ENCODE data around the gene KLF3. TPM values are rescaled to one million over a fixed set of nuclear protein-coding genes. Genes with fewer than 3 reads are reported as not detected.
"Not testable (repeated sequence)": the region's sequence is repeated elsewhere in the genome, so short reads cannot be mapped to it uniquely, and the experiment has no call there.

Gene KLF3
- total RNA-seq, 1 donor from 2014 or later: 58.0 TPM

- DNase-seq (no peak), ATAC-seq (no peak)
- intact Hi-C loops (cut with DNase I): no loop called here
- Histone ChIP-seq H3K9me3 (no peaks in the 10 kb centered on the region), H3K4me3 (no peak overlapping the region), H3K27ac (no peak overlapping the region), H3K27me3 (ENCODE audit: low read depth) (no peaks in the 10 kb centered on the region), H3K36me3 (no peaks in the 10 kb centered on the region), H3K4me1 (peaks cover 33% of the 10 kb centered on the region)
- no peak for TF ChIP-seq CTCF (IDR thresholded peaks at IDR 0.05)
Measured at GRCh38 chr4:38620065-38620464, 43.9 kb upstream of the KLF3 start.

GRCh38 chr4:38620527-38621027 is 43.4 kb upstream of the KLF3 start:
- Histone ChIP-seq H3K27me3 (ENCODE audit: low read depth) (no peaks in the 10 kb centered on the region), H3K36me3 (no peaks in the 10 kb centered on the region), H3K27ac (no peak overlapping the region), H3K4me1 (peaks cover 33% of the 10 kb centered on the region), H3K4me3 (no peak overlapping the region), H3K9me3 (no peaks in the 10 kb centered on the region)
- DNase-seq (no peak), ATAC-seq (no peak)
- no peak for TF ChIP-seq CTCF (IDR thresholded peaks at IDR 0.05)
- intact Hi-C loops (cut with DNase I): no loop called here

GRCh38 chr4:38621028-38621684 is 42.8 kb upstream of the KLF3 start:
- no peaks in the 10 kb centered on the region for H3K9me3 ChIP-seq
- ATAC-seq (peak; percentile 95 to 97), DNase-seq (no peak)
- no peaks in the 10 kb centered on the region for H3K27me3 ChIP-seq (ENCODE audit: low read depth)
- no peaks in the 10 kb centered on the region for H3K36me3 ChIP-seq
- H3K27ac ChIP-seq: peak overlapping the region; percentile 72
- H3K4me3 ChIP-seq: no peak overlapping the region
- intact Hi-C loops (cut with DNase I): no loop called here
- peaks cover 33% of the 10 kb centered on the region for H3K4me1 ChIP-seq
- TF ChIP-seq CTCF (IDR thresholded peaks at IDR 0.05): no peak

DNA sequence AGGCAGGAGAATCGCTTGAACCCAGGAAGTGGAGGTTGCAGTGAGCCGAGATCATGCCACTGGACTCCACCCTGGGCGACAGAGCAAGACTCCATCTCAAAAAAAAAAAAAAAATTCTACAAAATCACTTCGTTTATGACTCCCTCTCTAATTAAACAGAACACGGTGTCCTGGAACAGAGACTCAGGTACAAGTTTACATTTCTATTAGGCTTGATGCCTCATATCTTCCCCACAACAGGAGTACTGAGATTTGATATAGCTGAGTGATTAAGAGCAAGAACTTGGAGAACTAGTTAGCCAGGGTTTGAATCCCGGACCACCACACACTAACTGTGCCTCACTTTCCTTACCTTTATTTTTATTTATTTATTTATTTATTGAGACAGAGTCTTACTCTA is 42.2 kb upstream of the KLF3 start:
- intact Hi-C loops (cut with DNase I): no loop called here
- Histone ChIP-seq H3K36me3 (no peaks in the 10 kb centered on the region), H3K4me1 (peaks cover 33% of the 10 kb centered on the region), H3K27ac (peak overlapping the region; percentile 72), H3K4me3 (no peak overlapping the region), H3K9me3 (no peaks in the 10 kb centered on the region), H3K27me3 (ENCODE audit: low read depth) (no peaks in the 10 kb centered on the region)
- no peak for DNase-seq
- no peak for TF ChIP-seq CTCF (IDR thresholded peaks at IDR 0.05)
- ATAC-seq: peak; percentile 14 to 53

GRCh38 chr4:38622340-38622739 is 41.7 kb upstream of the KLF3 start:
- H3K4me3 ChIP-seq; H3K27me3 ChIP-seq (ENCODE audit: low read depth); DNase-seq; H3K27ac ChIP-seq; H3K9me3 ChIP-seq; H3K36me3 ChIP-seq; ATAC-seq; intact Hi-C loops (cut with DNase I): not testable (repeated sequence)
- H3K4me1 ChIP-seq: peaks cover 33% of the 10 kb centered on the region

- no peak for ATAC-seq
- intact Hi-C loops (cut with DNase I): no loop called here
- no peaks in the 10 kb centered on the region for H3K27me3 ChIP-seq (ENCODE audit: low read depth)
- peaks cover 33% of the 10 kb centered on the region for H3K4me1 ChIP-seq
- H3K4me3 ChIP-seq: no peak overlapping the region
- TF ChIP-seq CTCF (IDR thresholded peaks at IDR 0.05): no peak
- no peak overlapping the region for H3K27ac ChIP-seq
- H3K9me3 ChIP-seq: no peaks in the 10 kb centered on the region
- no peaks in the 10 kb centered on the region for H3K36me3 ChIP-seq
- no peak for DNase-seq
Measured at GRCh38 chr4:38623260-38623659, 40.7 kb upstream of the KLF3 start.
